ENCODE data around the gene AACS. TPM values are rescaled to one million over a fixed set of nuclear protein-coding genes. Genes with fewer than 3 reads are reported as not detected.
A peak's percentile ranks its signal among the peaks of the same experiment; 100 is the strongest.
"Not testable (repeated sequence)": the region's sequence is repeated elsewhere in the genome, so short reads cannot be mapped to it uniquely, and the experiment has no call there.

AACS gene
- total RNA-seq, 2 donors from 2014 or later, result 15.0 to 22.4 TPM

DNA sequence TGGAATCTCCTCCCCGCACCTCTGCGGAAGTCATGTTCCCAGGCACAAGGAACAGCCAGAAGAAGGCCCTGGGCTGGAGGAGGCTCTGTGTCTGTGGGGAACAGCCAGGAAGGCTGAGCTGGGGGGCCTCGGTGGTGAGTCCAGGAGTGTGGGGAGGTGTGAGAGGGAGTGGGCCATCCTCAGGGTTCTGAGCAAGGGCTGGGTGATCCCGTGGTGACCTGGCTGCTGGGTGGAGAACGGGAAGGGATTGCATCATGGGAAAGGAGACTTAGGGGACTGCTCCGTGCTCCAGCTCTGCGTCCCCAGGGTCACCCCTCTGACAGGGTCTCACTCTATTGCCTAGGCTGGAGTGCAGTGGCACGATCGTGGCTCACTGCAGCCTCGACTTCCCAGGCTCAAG lies 13.8 kb downstream of the AACS start:
- no peak overlapping the region for H3K4me3 ChIP-seq
- ATAC-seq, result no peak
- TF ChIP-seq, protein P1, sequence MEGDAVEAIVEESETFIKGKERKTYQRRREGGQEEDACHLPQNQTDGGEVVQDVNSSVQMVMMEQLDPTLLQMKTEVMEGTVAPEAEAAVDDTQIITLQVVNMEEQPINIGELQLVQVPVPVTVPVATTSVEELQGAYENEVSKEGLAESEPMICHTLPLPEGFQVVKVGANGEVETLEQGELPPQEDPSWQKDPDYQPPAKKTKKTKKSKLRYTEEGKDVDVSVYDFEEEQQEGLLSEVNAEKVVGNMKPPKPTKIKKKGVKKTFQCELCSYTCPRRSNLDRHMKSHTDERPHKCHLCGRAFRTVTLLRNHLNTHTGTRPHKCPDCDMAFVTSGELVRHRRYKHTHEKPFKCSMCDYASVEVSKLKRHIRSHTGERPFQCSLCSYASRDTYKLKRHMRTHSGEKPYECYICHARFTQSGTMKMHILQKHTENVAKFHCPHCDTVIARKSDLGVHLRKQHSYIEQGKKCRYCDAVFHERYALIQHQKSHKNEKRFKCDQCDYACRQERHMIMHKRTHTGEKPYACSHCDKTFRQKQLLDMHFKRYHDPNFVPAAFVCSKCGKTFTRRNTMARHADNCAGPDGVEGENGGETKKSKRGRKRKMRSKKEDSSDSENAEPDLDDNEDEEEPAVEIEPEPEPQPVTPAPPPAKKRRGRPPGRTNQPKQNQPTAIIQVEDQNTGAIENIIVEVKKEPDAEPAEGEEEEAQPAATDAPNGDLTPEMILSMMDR (IDR thresholded peaks at IDR 0.05), result no peak
- no peak for TF ChIP-seq POLR2A (IDR thresholded peaks at IDR 0.05)
- peaks cover 0 to 4% of the 10 kb centered on the region in 2 donors for H3K36me3 ChIP-seq (replicated peaks in 1 of 2; ENCODE audit: insufficient read depth in 1 of 2, low read depth in 2 of 2)
- no peaks in the 10 kb centered on the region for H3K27me3 ChIP-seq
- 90 to 95% methylated on average over 10 of the region's 10 CpGs for WGBS, 2 donors
- intact Hi-C loops (cut with DNase I), result no loop called here
- H3K4me1 ChIP-seq, result no peaks in the 10 kb centered on the region
- H3K27ac ChIP-seq, result no peak overlapping the region
- no peaks in the 10 kb centered on the region for H3K9me3 ChIP-seq
- DNase-seq, result no peak

DNA sequence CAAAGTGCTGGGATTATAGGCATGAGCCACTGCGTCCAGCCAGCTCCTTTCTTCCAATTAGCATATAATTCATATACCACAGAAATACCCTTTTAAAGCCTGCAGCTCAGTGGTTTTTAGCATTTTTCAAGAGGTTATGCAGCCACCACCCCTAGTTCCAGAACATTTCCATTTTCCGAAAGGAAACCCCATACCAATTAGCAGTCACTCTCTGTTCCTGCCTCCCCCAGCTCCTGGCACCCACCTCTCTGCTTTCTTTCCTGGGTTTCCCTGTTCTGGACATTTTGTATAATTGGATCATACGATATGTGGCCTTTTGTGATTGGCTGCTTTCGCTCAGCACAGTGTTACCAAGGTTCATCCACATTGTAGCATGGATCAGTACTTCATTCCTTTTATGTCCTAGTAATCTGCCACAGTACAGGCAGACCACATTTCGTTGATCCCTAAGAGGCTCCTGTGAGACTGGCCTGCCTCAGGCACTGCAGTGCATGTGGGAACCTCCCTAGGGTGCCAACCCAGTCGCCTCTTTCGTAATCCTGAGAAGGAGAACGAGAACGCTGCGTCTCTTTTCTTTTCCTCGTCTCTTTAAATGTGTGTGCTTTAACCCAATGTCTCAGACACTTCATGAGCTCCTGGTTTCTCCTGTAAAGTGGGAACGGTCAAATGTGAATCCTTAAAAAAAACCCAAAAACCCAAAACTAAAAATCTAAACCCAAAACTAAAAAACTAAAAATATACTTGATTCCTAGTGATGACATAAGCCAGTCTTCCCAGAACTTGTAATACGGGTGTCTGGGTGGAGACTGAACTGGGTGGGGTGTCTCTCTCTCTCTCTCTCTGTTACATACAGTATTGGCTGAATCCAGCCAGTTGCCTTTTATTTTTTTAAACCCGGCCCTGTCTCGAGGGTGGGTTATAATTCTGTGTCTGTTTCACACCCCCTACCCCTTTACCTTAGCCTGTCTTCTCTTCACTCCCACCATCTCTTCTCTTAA lies 14.7 kb downstream of the AACS start:
- Histone ChIP-seq H3K36me3 (replicated peaks in 1 of 2; ENCODE audit: insufficient read depth in 1 of 2, low read depth in 2 of 2) (peaks cover 0 to 4% of the 10 kb centered on the region in 2 donors), H3K27ac (no peak overlapping the region), H3K4me1 (no peaks in the 10 kb centered on the region), H3K4me3 (no peak overlapping the region), H3K27me3 (no peaks in the 10 kb centered on the region), H3K9me3 (no peaks in the 10 kb centered on the region)
- ATAC-seq (no peak), DNase-seq (no peak)
- TF ChIP-seq, protein P1 (IDR thresholded peaks at IDR 0.05), result no peak
- no peak for TF ChIP-seq POLR2A (IDR thresholded peaks at IDR 0.05)
- intact Hi-C loops (cut with DNase I), result no loop called here
- WGBS, 2 donors, result 85 to 95% methylated on average over 15 of the region's 15 CpGs

DNA sequence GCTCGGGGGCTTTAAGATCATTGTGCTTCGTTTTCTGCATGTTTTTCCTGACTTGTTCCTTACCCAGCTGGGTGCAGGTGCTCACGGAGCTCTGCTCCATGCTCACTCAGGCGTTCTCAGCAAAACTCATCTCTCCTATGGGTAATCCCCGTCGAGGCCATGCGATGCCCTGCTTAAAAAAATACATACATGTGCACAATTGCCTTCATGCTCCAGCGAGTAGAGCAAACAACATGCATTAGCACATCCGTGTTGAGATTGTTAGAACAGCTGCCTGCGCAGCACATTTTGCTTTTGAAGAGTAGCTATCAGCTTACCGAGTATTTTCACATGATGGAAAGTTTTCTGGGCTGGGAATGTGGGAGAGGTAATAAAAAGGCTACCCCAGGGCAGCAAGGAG lies 16.2 kb downstream of the AACS start:
- Histone ChIP-seq H3K9me3 (no peaks in the 10 kb centered on the region), H3K27ac (no peak overlapping the region), H3K36me3 (replicated peaks in 1 of 2; ENCODE audit: insufficient read depth in 1 of 2, low read depth in 2 of 2) (peaks cover 0 to 8% of the 10 kb centered on the region in 2 donors), H3K4me3 (no peak overlapping the region), H3K4me1 (no peaks in the 10 kb centered on the region), H3K27me3 (no peaks in the 10 kb centered on the region)
- TF ChIP-seq POLR2A (IDR thresholded peaks at IDR 0.05), result no peak
- TF ChIP-seq, protein P1 (IDR thresholded peaks at IDR 0.05), result no peak
- DNase-seq (peak in 3 of 4 donors; percentile 26 to 55 (median 30)), ATAC-seq (no peak)
- intact Hi-C loops (cut with DNase I), result no loop called here
- 88% methylated on average over 11 of the region's 11 CpGs for WGBS, 2 donors

DNA sequence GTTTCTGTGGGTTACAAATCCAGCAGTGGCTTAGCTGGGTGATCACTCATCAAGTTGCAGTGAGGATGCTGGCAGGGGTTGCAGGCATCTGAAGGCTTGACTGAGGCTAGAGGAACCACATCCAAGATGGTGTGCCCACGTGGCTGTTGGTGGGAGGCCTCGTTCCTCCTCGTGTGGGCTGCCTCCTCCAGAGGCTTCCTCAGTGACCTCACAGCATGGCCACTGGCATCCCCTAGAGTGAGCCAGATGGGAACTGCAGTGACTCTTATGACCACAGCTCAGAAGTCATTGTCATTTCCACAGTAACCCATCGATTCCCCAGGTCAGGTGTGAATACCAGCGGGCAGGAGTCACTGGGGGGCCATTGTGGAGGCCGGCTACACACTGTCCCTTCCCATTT lies 17.8 kb downstream of the AACS start:
- Histone ChIP-seq H3K27me3 (no peaks in the 10 kb centered on the region), H3K36me3 (replicated peaks in 1 of 2; ENCODE audit: insufficient read depth in 1 of 2, low read depth in 2 of 2) (peaks cover 0 to 6% of the 10 kb centered on the region in 2 donors), H3K27ac (no peak overlapping the region), H3K4me1 (no peaks in the 10 kb centered on the region), H3K9me3 (no peaks in the 10 kb centered on the region), H3K4me3 (no peak overlapping the region)
- intact Hi-C loops (cut with DNase I), result no loop called here
- DNase-seq, result no peak
- ATAC-seq, result no peak
- 88 to 97% methylated on average over 3 to 6 of the region's 6 CpGs for WGBS, 2 donors
- no peak for TF ChIP-seq POLR2A (IDR thresholded peaks at IDR 0.05)
- TF ChIP-seq, protein P1 (IDR thresholded peaks at IDR 0.05), result no peak

DNA sequence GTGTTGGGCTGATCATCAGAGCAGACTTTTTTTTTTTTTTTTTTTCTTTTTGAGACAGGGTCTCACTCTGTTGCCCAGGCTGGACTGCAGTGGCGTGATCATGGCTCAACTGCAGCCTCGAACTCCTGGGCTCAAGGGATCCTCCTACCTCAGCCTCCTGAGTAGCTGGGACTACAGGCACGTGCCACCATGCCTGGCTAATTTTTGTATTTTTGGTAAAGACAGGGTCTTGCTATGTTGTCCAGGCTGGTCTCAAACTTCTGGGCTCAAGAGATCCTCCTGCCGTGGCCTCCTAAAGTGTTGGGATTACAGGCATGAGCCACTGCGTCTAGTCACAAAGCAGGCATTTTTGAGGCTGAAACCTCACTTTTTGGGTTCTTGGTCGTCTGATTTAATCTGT lies 23.0 kb downstream of the AACS start:
- H3K27me3 ChIP-seq; DNase-seq; ATAC-seq; intact Hi-C loops (cut with DNase I); H3K27ac ChIP-seq; H3K9me3 ChIP-seq; H3K4me1 ChIP-seq; H3K4me3 ChIP-seq: not testable (repeated sequence)
- H3K36me3 ChIP-seq (replicated peaks in 1 of 2; ENCODE audit: insufficient read depth in 1 of 2, low read depth in 2 of 2), result peaks cover 0 to 11% of the 10 kb centered on the region in 2 donors
- 70 to 73% methylated on average over 5 to 6 of the region's 6 CpGs for WGBS, 2 donors

Measured in body of pancreas (tissue), 4 donors.